IMR-90 (cell line): ENCODE results near the gene RPL12. TPM values are rescaled to one million over a fixed set of nuclear protein-coding genes. Genes with fewer than 3 reads are reported as not detected.

Experiments used
- ATAC-seq: fragments of 200-7000 bp; cut with Tn5 transposase; 2 replicates; pipeline ENCODE4 v1.9.1; 2020; ENCODE audit warnings: low read depth, mild to moderate bottlenecking, moderate library complexity
- BruUV-seq: library from RNA; stranded (reverse); fragments of 400-500 nt; replicated peaks from 2 replicates; lab custom pipeline; 2021; lab: Mats Ljungman, UMichigan
- CTCF ChIA-PET: fragments of 300-600 bp; formaldehyde crosslinking; extraction: SDS; loops from one replicate; lab custom pipeline; 2021; ENCODE audit warnings: antibody characterized with exemption; lab: Yijun Ruan, JAX
- POLR2A ChIA-PET: fragments of 300-600 bp; sonication (Branson Sonifier 250); formaldehyde crosslinking; loops from one replicate; lab custom pipeline; 2022; ENCODE audit warnings: antibody characterized with exemption; ENCODE audit not compliant: unreplicated experiment; lab: Charles Lee
- DNase-seq: peaks from one replicate; pipeline ENCODE4 v3.0.0; 2013
- H2AFZ ChIP-seq: replicated peaks from 2 replicates; pipeline ENCODE3; 2013; ENCODE audit warnings: low read length, mild to moderate bottlenecking; ENCODE audit not compliant: poor library complexity
- H2AK5ac ChIP-seq: 2 replicates; pipeline ENCODE4 v1.6.1; 2013; ENCODE audit warnings: low read depth, low read length, inconsistent platforms
- H2AK9ac ChIP-seq: replicated peaks from 2 replicates; pipeline ENCODE3; 2013; ENCODE audit warnings: mild to moderate bottlenecking, low read depth, low read length, moderate library complexity; ENCODE audit not compliant: poor library complexity
- H2BK120ac ChIP-seq: 2 replicates; pipeline ENCODE4 v1.6.1; 2013; ENCODE audit warnings: low read depth, low read length, inconsistent platforms
- H2BK15ac ChIP-seq: 3 replicates; pipeline ENCODE4 v1.6.1; 2013; ENCODE audit warnings: low read depth, low read length, inconsistent platforms
- H2BK20ac ChIP-seq: 2 replicates; pipeline ENCODE4 v1.6.1; 2013; ENCODE audit warnings: low read depth, mild to moderate bottlenecking, inconsistent platforms, low read length, moderate library complexity
- H2BK5ac ChIP-seq: 2 replicates; pipeline ENCODE4 v1.6.1; 2013; ENCODE audit warnings: mild to moderate bottlenecking, low read depth, low read length, inconsistent platforms; ENCODE audit not compliant: poor library complexity, severe bottlenecking
- H3K14ac ChIP-seq: replicated peaks from 2 replicates; pipeline ENCODE4 v1.6.1; 2013; ENCODE audit warnings: low read depth, low read length, inconsistent platforms
- H3K18ac ChIP-seq: 2 replicates; pipeline ENCODE4 v1.6.1; 2013; ENCODE audit warnings: low read depth, low read length, control low read depth
- H3K23ac ChIP-seq: 2 replicates; pipeline ENCODE4 v1.6.1; 2013; ENCODE audit warnings: low read depth, low read length, inconsistent platforms
- H3K27ac ChIP-seq: 2 replicates; pipeline ENCODE4 v1.5.1; 2013; ENCODE audit warnings: mild to moderate bottlenecking, control low read depth, low read length; ENCODE audit not compliant: insufficient read depth
- H3K27me3 ChIP-seq: 2 replicates; pipeline ENCODE4 v1.6.1; 2013; ENCODE audit warnings: low read length; ENCODE audit not compliant: control insufficient read depth, insufficient read depth
- H3K36me3 ChIP-seq: 2 replicates; pipeline ENCODE4 v1.6.1; 2013; ENCODE audit warnings: low read length, mixed read lengths; ENCODE audit not compliant: control insufficient read depth, insufficient read depth
- H3K4ac ChIP-seq: 2 replicates; pipeline ENCODE4 v1.6.1; 2013; ENCODE audit warnings: low read depth, low read length, inconsistent platforms
- H3K4me1 ChIP-seq: 2 replicates; pipeline ENCODE4 v1.6.1; 2013; ENCODE audit warnings: low read length, mixed read lengths; ENCODE audit not compliant: control insufficient read depth, insufficient read depth
- H3K4me2 ChIP-seq: 2 replicates; pipeline ENCODE4 v1.6.1; 2013; ENCODE audit warnings: low read depth, mild to moderate bottlenecking, control low read depth, low read length, moderate library complexity
- H3K4me3 ChIP-seq: 2 replicates; pipeline ENCODE4 v1.5.1; 2013; ENCODE audit warnings: low read depth, mild to moderate bottlenecking, control low read depth, low read length, moderate library complexity; ENCODE audit not compliant: insufficient read depth
- H3K56ac ChIP-seq: 2 replicates; pipeline ENCODE4 v1.6.1; 2013; ENCODE audit warnings: low read length, inconsistent platforms; ENCODE audit not compliant: insufficient read depth; ENCODE audit errors: extremely low read depth
- H3K79me1 ChIP-seq, 2 experiments: 2 replicates each; pipeline ENCODE4 v1.6.1; 2013; ENCODE audit warnings: low read length in 2 of 2, inconsistent platforms in 1 of 2, low read depth in 1 of 2
- H3K9ac ChIP-seq: 2 replicates; pipeline ENCODE4 v1.6.1; 2013; ENCODE audit warnings: low read depth, low read length, control low read depth
- H3K9me1 ChIP-seq: 2 replicates; pipeline ENCODE4 v1.6.1; 2013; ENCODE audit warnings: low read length, inconsistent platforms; ENCODE audit not compliant: insufficient read depth
- H3K9me3 ChIP-seq: 2 replicates; pipeline ENCODE4 v1.6.1; 2013; ENCODE audit warnings: low read length; ENCODE audit not compliant: control insufficient read depth, insufficient read depth
- H4K20me1 ChIP-seq: 2 replicates; pipeline ENCODE4 v1.6.1; 2013; ENCODE audit warnings: low read length, inconsistent platforms; ENCODE audit not compliant: insufficient read depth
- H4K5ac ChIP-seq: 2 replicates; pipeline ENCODE4 v1.6.1; 2013; ENCODE audit warnings: mild to moderate bottlenecking, low read depth, low read length, control low read depth
- H4K8ac ChIP-seq, 2 experiments: 2 replicates each; pipeline ENCODE4 v1.6.1; 2013; ENCODE audit warnings: low read depth in 2 of 2, low read length in 2 of 2, control low read depth in 1 of 2, inconsistent platforms in 1 of 2
- H4K91ac ChIP-seq: 2 replicates; pipeline ENCODE4 v1.6.1; 2013; ENCODE audit warnings: low read depth, low read length, inconsistent platforms; ENCODE audit not compliant: insufficient read depth
- CEBPB ChIP-seq: IDR thresholded peaks from 2 replicates; pipeline ENCODE4 v1.6.1; 2012; ENCODE audit warnings: low read depth, low read length, improper control_type of control experiment
- CHD1 ChIP-seq: IDR thresholded peaks from 2 replicates; pipeline ENCODE4 v1.6.1; 2012; ENCODE audit warnings: low read depth, low read length, improper control_type of control experiment
- FOS ChIP-seq: fragments of 150-350 bp; IDR thresholded peaks from 2 replicates; pipeline ENCODE4 v1.6.1; 2016; ENCODE audit warnings: low read depth, low read length
- MAFK ChIP-seq: IDR thresholded peaks from 2 replicates; pipeline ENCODE4 v1.6.1; 2012; ENCODE audit warnings: low read depth, low read length, improper control_type of control experiment
- MXI1 ChIP-seq: IDR thresholded peaks from 2 replicates; pipeline ENCODE4 v1.6.1; 2012; ENCODE audit warnings: low read depth, mild to moderate bottlenecking, low read length, moderate library complexity, borderline replicate concordance
- POLR2A ChIP-seq: IDR thresholded peaks from 2 replicates; pipeline ENCODE4 v1.6.1; 2012; ENCODE audit warnings: mild to moderate bottlenecking, low read depth, low read length
- RCOR1 ChIP-seq: IDR thresholded peaks from 2 replicates; pipeline ENCODE4 v1.6.1; 2012; ENCODE audit warnings: mild to moderate bottlenecking, low read length, improper control_type of control experiment; ENCODE audit not compliant: insufficient replicate concordance
- SMC3 ChIP-seq: fragments of 150-350 bp; IDR thresholded peaks from 2 replicates; pipeline ENCODE4 v1.6.1; 2016; ENCODE audit warnings: low read depth, mild to moderate bottlenecking, antibody characterized with exemption, low read length, moderate library complexity
- WGBS, 2 experiments: methylation state at CpG; one replicate each; pipeline versions ENCODE4 v1.1.5 to v1.1.7; 2013; ENCODE audit warnings: missing lambda C conversion rate in 2 of 2; ENCODE audit not compliant: insufficient read length in 1 of 2; ENCODE audit errors: extremely low coverage in 2 of 2; 5-methylcytosine and 5-hydroxymethylcytosine counted together
- dilution Hi-C: fragments of 300-500 bp; cut with HindIII; formaldehyde crosslinking; loops from one replicate; pipeline ENCODE4 v1.14.3; 2018; ENCODE audit warnings: low sequenced_read_pairs; ENCODE audit not compliant: unreplicated experiment
- in situ Hi-C: fragments of 300-500 bp; cut with MboI; formaldehyde crosslinking; loops from 3 replicates; pipeline ENCODE4 v1.14.3; 2019; ENCODE audit warnings: low sequenced_read_pairs, inconsistent platforms, mixed read lengths
- intact Hi-C: fragments of 100-400 bp; cut with micrococcal nuclease; formaldehyde crosslinking; loops from 2 replicates; pipeline ENCODE4 v1.10.0; 2022
- polyA plus RNA-seq, 3 experiments: library from polyadenylated mRNA; depleted of rRNA; stranded (reverse); fragments of >200 nt; gene quantifications; 2 replicates each; pipeline ENCODE4 v1.2.3, GENCODE V29; 2012; ENCODE audit warnings: low replicate concordance in 1 of 3
- total RNA-seq: library from RNA; depleted of rRNA; stranded (reverse); fragments of >200 nt; gene quantifications from 2 replicates; pipeline ENCODE4 v1.2.3, GENCODE V29; 2012

RPL12 gene
- total and polyA plus RNA-seq, 2 of the 4 experiments (the other 2 are of a cell fraction), result 1,864 to 2,379 TPM

DNA sequence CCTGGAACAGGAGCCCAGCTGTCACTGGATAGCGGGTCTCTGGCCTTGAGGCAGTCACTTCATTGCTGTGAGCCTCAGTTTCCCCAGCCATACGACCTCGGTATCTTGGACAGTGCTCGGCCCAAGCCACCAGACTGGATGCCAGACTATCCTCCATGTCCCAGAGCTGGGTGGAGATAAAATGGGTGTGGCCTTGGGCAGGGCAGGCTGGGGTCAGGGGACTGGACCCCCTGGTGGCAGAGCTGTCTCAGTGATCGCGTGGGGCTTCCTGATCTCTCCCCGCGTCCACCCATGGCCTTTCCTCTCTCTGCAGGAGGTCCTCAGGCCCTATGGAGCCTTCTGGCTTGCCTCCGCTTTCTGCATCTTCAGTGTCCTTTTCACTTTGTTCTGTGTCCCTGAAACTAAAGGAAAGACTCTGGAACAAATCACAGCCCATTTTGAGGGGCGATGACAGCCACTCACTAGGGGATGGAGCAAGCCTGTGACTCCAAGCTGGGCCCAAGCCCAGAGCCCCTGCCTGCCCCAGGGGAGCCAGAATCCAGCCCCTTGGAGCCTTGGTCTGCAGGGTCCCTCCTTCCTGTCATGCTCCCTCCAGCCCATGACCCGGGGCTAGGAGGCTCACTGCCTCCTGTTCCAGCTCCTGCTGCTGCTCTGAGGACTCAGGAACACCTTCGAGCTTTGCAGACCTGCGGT, 44.3 kb downstream of the RPL12 start:
- WGBS, 2 experiments, result 100% methylated on average over 2 of the region's 13 CpGs; no CpG with 5 or more reads in 1 of the 2 experiments
- intact Hi-C loops (no loop called here), dilution Hi-C loops (no loop called here), in situ Hi-C loops (no loop called here)
- CTCF ChIA-PET, result no interaction called here
- POLR2A ChIA-PET, result interaction anchor here (1.2 kb wide), 1 partner anchor 10 kb away, joined by 3 read pairs; the partner anchor contains the start of gene SLC2A8
- no peak overlapping the region for H2BK5ac ChIP-seq
- H3K4me3 ChIP-seq, result no peak overlapping the region
- H2BK15ac ChIP-seq, result no peak overlapping the region
- no peak overlapping the region for H2AK9ac ChIP-seq
- H4K8ac ChIP-seq, result no peak overlapping the region
- no peak for DNase-seq
- no peaks in the 10 kb centered on the region for H3K27me3 ChIP-seq
- H4K5ac ChIP-seq, result no peak overlapping the region
- H3K27ac ChIP-seq, result no peak overlapping the region
- no peaks in the 10 kb centered on the region for H3K9me3 ChIP-seq
- H4K20me1 ChIP-seq, result no peaks in the 10 kb centered on the region
- BruUV-seq, result no TSS peak
- no peak overlapping the region for H3K4me2 ChIP-seq
- H3K36me3 ChIP-seq, result peaks cover 6% of the 10 kb centered on the region; the same call in 1 of the 2 replicates
- H4K91ac ChIP-seq, result no peak overlapping the region
- H3K56ac ChIP-seq, result no peak overlapping the region
- no peak overlapping the region for H2AK5ac ChIP-seq
- peaks cover 6% of the 10 kb centered on the region; the same call in 1 of the 2 replicates for H3K9me1 ChIP-seq
- H3K4me1 ChIP-seq, result no peaks in the 10 kb centered on the region
- H3K79me1 ChIP-seq, result no peaks in the 10 kb centered on the region
- no peak overlapping the region for H2BK120ac ChIP-seq
- no peak overlapping the region for H3K14ac ChIP-seq
- H3K18ac ChIP-seq, result no peak overlapping the region
- no peak for TF ChIP-seq CHD1
- no peak for TF ChIP-seq POLR2A
- no peak for TF ChIP-seq MAFK
- TF ChIP-seq FOS, result no peak
- no peak for TF ChIP-seq CEBPB
- TF ChIP-seq MXI1, result no peak
- TF ChIP-seq RCOR1, result no peak
- TF ChIP-seq SMC3, result no peak
- H2AFZ ChIP-seq, result peak overlapping the region; percentile 21
- H3K4ac ChIP-seq, result no peak overlapping the region
- no peak overlapping the region for H3K23ac ChIP-seq
- ATAC-seq, result no peak
- no peak overlapping the region for H2BK20ac ChIP-seq
- no peak overlapping the region for H3K9ac ChIP-seq
